Neural crest cell (in vitro differentiated cells): ENCODE measurements around the gene TEAD1. TPM values are rescaled to one million over a fixed set of nuclear protein-coding genes. Genes with fewer than 3 reads are reported as not detected.
A peak's percentile ranks its signal among the peaks of the same experiment; 100 is the strongest.

ENCODE experiments used
- DNase-seq: peaks from one replicate; pipeline ENCODE4 v3.0.0; 2021; ENCODE audit warnings: low read depth, mixed read lengths, low spot score
- H3K27ac Mint-ChIP-seq: one replicate; pipeline ENCODE4 v1.8.0; 2021; ENCODE audit warnings: mild to moderate bottlenecking, mixed read lengths; ENCODE audit not compliant: unreplicated experiment
- H3K27me3 Mint-ChIP-seq: 2 replicates; pipeline ENCODE4 v1.8.0; 2021; ENCODE audit warnings: low read depth, mild to moderate bottlenecking, mixed read lengths
- H3K36me3 Mint-ChIP-seq: 2 replicates; pipeline ENCODE4 v1.8.0; 2021; ENCODE audit warnings: low read depth, mild to moderate bottlenecking, mixed read lengths
- H3K4me1 Mint-ChIP-seq: 2 replicates; pipeline ENCODE4 v1.8.0; 2021; ENCODE audit warnings: mixed read lengths
- H3K4me3 Mint-ChIP-seq: one replicate; pipeline ENCODE4 v1.8.0; 2021; ENCODE audit warnings: mild to moderate bottlenecking, mixed read lengths
- H3K9me3 Mint-ChIP-seq: 2 replicates; pipeline ENCODE4 v1.8.0; 2021; ENCODE audit warnings: mixed read lengths
- CTCF ChIP-seq: fragments of 200-600 bp; sonication (generic); conservative IDR thresholded peaks from 2 replicates; pipeline ENCODE4 v1.5.0; 2021; ENCODE audit warnings: antibody characterized with exemption, mild to moderate bottlenecking
- total RNA-seq: library from RNA; stranded (reverse); gene quantifications from 2 replicates; pipeline ENCODE4 v1.2.1, GENCODE V29; 2021

The TEAD1 gene
- total RNA-seq, 1 donor from 2014 or later: 84.1 TPM

- Mint-ChIP-seq H3K27me3 (no peaks in the 10 kb centered on the region), H3K9me3 (no peaks in the 10 kb centered on the region), H3K4me1 (peaks cover 54% of the 10 kb centered on the region), H3K36me3 (peaks cover 4% of the 10 kb centered on the region), H3K27ac (peak overlapping the region; percentile 76), H3K4me3 (peak overlapping the region; percentile 9)
- TF ChIP-seq CTCF: no peak
- no peak for DNase-seq
Observed at GRCh38 chr11:12802418-12803085, 128.3 kb downstream of the TEAD1 start.

GRCh38 chr11:12803086-12803826 lies 129.0 kb downstream of the TEAD1 start:
- no peak for DNase-seq
- peak overlapping the region; percentile 76 for H3K27ac Mint-ChIP-seq
- no peak for TF ChIP-seq CTCF
- H3K9me3 Mint-ChIP-seq: no peaks in the 10 kb centered on the region
- no peaks in the 10 kb centered on the region for H3K27me3 Mint-ChIP-seq
- peaks cover under 1% of the 10 kb centered on the region for H3K36me3 Mint-ChIP-seq
- H3K4me1 Mint-ChIP-seq: peaks cover 61% of the 10 kb centered on the region
- H3K4me3 Mint-ChIP-seq: peak overlapping the region; percentile 9

- no peak for DNase-seq
- Mint-ChIP-seq H3K27me3 (no peaks in the 10 kb centered on the region), H3K36me3 (no peaks in the 10 kb centered on the region), H3K4me3 (no peak overlapping the region), H3K27ac (no peak overlapping the region), H3K4me1 (peaks cover 48% of the 10 kb centered on the region), H3K9me3 (no peaks in the 10 kb centered on the region)
- TF ChIP-seq CTCF: no peak
Observed at GRCh38 chr11:12806113-12806512, 131.9 kb downstream of the TEAD1 start.

GRCh38 chr11:12807621-12808020 lies 133.4 kb downstream of the TEAD1 start:
- H3K27me3 Mint-ChIP-seq: no peaks in the 10 kb centered on the region
- peak overlapping the region; percentile 6 for H3K4me3 Mint-ChIP-seq
- H3K4me1 Mint-ChIP-seq: peaks cover 39% of the 10 kb centered on the region
- no peaks in the 10 kb centered on the region for H3K9me3 Mint-ChIP-seq
- TF ChIP-seq CTCF: no peak
- H3K27ac Mint-ChIP-seq: no peak overlapping the region
- no peaks in the 10 kb centered on the region for H3K36me3 Mint-ChIP-seq
- no peak for DNase-seq

- H3K4me3 Mint-ChIP-seq: no peak overlapping the region
Observed at GRCh38 chr11:12808519-12808918, 134.3 kb downstream of the TEAD1 start.

More at GRCh38 chr11:12808519-12808918, 134.3 kb downstream of the TEAD1 start:
- H3K27me3 Mint-ChIP-seq: no peaks in the 10 kb centered on the region
- H3K27ac Mint-ChIP-seq: no peak overlapping the region
- TF ChIP-seq CTCF: no peak
- no peak for DNase-seq
- no peaks in the 10 kb centered on the region for H3K9me3 Mint-ChIP-seq
- H3K36me3 Mint-ChIP-seq: no peaks in the 10 kb centered on the region
- H3K4me1 Mint-ChIP-seq: peaks cover 38% of the 10 kb centered on the region
